HG02938 (cell line): ENCODE data around the gene GPR17.

ENCODE experiments used
- ATAC-seq: cut with Tn5 transposase; IDR thresholded peaks from one replicate; pipeline ENCODE4 v1.9.1; 2021; ENCODE audit warnings: mild to moderate bottlenecking, moderate library complexity; ENCODE audit not compliant: unreplicated experiment

The GPR17 gene

GRCh38 chr2:127629637-127630036, 16.3 kb upstream of the GPR17 start:
- ATAC-seq = no peak

DNA sequence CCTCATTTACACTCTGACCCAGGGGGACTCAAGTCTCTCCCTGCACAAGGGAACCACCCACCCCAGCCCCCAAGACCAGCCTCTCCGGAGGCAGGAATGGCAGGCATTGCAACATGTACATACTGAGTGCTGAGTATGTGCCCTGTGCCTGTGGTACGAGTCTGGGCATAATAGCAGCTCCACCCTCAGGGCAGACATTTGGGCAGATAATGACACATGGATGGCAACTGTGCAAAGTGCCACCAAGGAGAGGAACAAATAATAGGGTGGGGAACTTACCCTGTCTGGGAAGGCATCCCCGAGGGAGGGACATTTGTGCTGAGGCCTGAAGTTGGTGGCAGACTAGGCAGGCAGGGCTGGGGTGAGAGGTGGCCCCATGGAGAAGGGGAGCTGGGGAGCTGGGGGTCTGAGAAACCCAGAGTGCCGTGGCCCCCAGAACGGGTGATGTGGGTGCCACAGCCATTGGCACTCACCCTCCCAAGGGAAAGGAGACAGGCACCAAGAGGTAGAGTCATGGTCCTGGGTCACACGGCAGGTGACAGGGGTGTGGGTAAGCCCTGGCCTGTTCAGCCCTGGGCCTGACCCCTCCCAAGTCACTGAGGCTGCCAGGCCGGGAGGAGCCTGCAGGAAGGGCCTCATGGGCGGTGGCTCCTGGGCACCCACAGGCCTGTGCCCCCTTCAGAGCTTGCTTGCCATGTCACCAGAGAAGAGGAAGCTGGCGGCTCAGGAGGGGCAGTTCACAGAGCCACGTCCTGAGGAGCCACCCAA, 15.7 kb upstream of the GPR17 start:
- no peak for ATAC-seq

DNA sequence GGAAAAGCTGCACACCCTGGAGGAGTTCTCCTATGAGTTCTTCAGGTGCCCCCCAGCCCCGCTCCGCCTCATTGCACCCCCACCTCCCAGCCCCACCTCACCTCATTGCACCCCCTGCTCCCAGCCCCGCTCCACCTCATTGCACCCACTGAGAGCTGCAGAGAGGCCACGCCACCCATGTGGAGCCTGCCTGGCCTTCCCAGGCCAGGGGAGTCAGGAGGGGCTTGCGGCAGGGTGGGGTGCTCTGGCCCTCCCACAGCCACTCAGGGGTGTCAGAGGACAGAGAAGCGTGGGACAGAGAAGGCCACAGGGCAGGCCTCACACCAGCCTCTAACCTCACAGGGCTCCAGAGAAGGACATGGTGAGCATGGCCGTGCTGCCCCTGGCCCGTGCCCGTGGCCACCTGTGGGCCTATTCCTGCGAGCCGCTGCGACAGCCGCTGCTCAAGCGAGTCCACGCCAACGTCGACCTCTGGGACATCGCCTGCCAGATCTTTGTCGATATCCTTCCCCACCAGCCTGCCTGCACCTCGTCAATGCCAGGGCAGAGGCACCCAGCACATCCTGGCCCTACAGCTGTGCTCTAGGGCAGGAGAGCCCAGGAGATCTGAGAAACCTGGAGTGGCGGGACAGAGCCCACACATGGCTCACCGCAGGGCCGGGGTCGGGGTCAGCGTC, 15.0 kb upstream of the GPR17 start:
- no peak for ATAC-seq

- no peak for ATAC-seq
Observed at GRCh38 chr2:127631541-127631996, 14.4 kb upstream of the GPR17 start.

GRCh38 chr2:127631997-127632581, 13.9 kb upstream of the GPR17 start:
- ATAC-seq = no peak

DNA sequence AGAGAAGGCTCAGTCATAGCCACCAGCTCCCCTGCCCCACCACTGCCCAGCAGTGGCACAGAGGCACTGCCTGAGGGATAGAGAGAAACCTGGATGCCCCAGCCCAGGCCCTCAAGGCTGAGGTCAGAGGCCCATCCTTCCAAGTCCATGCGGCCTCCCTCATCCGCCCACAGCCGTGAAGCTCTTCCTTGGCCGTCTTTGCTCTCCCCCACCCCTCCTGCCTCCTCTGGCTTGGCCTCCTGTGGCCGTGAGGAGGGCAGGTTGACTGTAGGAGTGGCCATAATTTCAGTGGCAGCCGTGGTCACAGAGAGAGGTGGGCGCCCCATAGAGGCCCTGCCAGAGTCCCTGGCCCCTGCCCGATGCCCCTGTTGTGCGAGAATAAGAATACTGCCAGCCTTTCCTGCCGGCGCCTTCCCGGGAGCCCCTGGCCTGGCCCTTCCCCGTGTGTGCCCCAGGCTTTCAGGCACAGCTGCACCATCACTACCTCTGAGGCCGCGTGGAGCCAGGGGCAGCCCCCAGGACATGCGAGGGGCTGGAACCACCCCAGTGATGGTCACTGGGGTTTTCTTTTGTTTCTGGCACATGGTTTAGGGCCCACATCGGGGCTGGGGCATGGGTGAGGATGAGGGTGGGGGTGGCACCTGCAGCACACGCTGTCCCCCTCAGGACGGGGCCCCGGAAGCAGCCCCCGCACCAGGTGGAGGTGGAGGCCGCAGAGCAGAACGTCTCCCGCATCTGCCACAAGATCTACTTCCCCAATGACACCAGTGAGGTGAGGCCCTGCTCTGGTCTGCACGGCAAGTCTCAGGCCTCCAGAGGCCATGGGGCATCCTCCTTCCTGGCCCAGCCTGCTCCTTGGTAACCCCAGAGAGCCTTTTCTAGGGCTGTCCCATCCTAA, 13.1 kb upstream of the GPR17 start:
- no peak for ATAC-seq

- no peak for ATAC-seq
Observed at GRCh38 chr2:127633556-127634065, 12.3 kb upstream of the GPR17 start.

- no peak for ATAC-seq
Observed at GRCh38 chr2:127634066-127634617, 11.8 kb upstream of the GPR17 start.

GRCh38 chr2:127634626-127635379, 11.2 kb upstream of the GPR17 start:
- ATAC-seq = no peak

DNA sequence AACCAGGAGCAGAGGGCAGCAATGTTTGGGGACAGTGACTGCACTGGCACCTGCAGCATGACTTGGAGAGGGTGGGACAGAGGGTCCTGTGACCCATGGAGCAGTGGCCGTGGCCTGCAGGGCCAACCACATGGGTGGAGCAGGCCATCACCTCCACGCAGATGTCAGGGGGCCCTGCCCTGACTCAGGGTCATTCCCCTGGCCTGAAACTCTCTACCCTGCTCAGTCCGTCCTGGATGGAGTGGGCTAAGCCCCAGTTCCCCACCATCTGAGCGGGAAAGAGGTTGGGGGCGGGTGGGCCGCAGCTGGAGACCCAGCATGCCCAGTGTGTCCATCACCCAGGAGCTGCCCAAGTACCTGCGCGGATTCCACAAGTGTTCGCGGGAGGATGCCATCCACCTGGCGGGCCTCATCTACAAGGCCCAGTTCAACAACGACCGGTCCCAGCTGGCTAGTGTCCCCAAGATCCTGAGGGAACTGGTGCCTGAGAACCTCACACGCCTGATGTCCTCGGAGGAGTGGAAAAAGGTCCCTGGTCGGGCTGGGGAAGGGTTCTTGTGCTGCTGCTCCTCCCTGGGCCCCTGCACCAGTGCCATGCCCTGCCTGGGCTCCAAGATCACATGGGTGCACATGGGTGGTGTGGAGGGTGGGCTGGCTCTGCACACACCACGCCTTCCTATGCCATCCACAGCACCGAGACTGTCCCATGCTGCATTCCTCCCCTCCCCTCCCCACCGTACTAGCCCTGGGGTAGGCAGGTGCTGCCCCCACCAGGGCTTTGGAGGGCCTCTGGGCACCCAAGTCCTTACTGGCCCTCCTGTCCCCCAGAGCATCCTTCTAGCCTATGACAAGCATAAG, 10.3 kb upstream of the GPR17 start:
- ATAC-seq = no peak

- no peak for ATAC-seq
Observed at GRCh38 chr2:127636248-127637235, 9.4 kb upstream of the GPR17 start.

DNA sequence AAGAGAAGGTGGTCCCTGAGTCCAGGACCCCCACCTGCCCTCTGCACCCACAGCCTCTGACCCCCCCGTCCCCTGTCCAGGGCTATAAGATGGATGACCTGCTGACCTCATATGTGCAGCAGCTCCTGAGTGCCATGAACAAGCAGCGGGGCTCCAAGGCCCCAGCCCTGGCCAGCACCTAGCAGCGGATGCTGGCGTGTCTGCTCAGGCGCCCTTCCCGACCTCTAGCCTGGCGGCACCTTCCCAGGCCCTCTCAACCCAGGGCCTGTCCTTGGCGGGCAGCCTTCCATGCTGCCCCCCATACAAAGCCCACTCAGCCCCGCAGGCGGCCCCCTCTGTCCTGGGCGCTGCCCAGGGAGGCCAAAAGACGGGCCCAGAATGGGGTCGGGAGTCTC, 8.7 kb upstream of the GPR17 start:
- no peak for ATAC-seq

GRCh38 chr2:127637725-127638252, 8.2 kb upstream of the GPR17 start:
- no peak for ATAC-seq

GRCh38 chr2:127638361-127639110, 7.4 kb upstream of the GPR17 start:
- no peak for ATAC-seq

- no peak for ATAC-seq
Observed at GRCh38 chr2:127639111-127639474, 6.9 kb upstream of the GPR17 start.

DNA sequence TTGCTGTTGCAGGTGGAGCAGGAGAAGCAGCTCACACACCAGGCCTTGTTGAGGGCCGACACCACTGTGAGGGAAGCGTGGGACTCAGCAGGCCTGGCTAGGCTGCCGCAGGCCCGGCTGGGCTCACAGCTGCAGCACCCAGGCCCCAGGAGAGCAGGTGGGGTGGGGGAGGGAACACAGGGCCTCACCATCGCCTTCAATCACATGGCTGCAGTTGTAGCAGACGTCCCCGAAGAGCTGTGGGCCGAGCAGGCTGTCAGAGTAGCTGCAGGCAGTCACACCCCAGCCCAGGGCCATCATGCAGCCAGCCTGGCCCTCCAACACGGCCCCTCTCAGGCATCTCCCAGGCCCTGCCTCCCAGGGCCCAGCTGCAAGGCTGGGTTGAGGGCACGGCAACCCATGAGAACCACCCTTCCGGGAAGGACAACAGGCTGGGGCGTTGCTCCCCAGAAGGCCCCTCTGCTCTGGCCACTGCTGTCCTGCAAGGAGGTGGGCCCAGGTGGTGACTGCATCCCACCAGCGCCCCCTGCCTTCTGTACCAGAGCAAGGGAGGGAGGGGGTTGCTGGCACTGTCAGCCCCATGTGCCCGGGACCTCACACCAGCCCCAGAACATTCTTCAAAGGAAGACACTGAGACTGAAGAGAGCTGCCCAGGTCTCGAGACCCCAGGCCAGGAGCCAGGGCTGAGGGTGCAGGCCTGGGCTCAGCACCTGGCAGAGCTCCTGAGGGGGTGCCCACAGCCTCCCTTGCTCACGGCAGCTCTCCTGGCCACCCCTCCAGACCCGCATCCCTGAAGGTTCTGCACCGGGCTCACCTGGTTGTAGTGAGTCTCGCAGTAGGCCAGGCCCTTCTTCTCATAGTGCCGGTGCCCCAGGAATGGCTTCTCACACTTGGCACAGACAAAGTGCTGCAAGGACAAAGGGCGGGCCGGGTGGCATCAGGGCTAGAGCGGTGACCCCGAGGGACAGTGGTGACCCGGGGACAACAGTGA, 5.6 kb upstream of the GPR17 start:
- ATAC-seq = no peak
